ENCODE measurements around the gene ARHGEF11.
"Not testable (repeated sequence)": the region's sequence is repeated elsewhere in the genome, so short reads cannot be mapped to it uniquely, and the experiment has no call there.

ARHGEF11 gene

DNA sequence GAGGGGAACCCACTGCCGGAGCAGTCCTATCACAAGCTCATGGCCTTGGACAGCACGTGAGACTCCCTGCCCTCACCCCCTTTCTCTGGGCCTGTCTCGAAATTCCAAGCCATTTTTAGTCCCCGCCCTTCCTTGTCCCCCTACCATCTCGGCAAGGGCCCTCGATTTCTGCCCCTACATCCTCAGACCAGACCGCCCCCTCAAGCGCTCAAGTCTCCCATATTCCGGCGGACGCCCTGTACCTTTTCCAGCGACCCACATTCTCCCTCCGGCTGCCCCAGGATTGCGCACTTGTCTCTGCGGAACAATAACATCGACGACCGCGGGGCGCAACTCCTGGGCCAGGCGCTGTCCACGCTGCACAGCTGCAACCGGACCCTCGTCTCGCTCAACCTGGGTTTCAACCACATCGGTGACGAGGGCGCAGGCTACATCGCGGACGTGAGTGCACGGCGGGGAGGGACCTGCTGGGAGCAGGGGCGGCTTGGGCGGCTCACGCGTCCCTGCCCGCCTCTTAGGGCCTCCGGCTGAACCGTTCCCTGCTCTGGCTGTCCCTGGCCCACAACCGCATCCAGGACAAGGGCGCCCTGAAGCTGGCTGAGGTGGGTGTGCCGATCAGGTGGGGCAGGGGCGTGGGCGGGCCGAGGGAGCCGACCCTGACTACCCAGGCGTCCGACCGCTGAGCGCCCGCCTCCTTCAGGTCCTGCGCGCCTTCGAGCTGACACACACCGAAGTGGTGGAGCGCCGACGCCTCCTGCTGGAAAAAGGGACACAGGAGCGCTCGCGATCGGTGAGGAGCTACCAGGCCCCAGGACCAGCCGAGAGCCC is 118.1 kb downstream of the ARHGEF11 start:
- peak; percentile 61 for DNase-seq

DNA sequence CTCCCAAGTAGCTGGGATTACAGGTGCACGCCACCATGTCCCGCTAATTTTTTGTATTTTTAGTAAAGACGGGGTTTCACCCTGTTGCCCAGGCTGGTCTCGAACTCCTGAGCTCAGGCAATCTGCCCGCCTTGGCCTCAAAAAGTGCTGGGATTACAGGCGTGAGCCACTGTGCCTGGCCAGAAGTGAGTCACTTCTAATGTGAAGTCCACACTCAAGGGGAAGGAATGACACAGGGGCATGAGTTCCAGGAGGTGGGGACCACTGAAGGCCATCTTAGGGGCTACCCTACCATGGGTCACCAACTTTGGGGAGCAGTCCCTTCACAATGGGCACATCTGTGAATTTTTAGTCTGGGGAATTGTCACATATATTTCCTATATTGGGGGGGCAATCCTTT is 118.8 kb downstream of the ARHGEF11 start:
- DNase-seq: not testable (repeated sequence)

DNA sequence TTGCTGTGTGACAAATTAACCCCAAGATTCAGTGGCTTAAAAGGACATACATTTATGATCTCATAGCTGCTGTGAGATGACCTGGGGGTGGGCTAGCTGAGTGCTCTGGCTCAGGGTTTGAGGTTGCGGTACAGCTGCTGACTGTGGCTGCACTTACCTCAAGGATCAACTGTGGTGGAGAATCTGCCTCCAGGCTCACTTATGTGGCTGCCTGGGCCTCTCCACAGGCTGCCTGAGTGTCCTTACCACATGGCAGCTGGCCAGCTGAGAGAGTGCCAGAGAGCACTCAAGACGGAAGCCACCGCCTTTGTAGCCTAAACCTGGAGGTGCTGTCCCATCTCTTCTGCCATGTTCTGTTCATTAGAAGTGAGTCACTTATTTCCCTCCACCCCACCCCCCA is 119.4 kb downstream of the ARHGEF11 start:
- no peak for DNase-seq

DNA sequence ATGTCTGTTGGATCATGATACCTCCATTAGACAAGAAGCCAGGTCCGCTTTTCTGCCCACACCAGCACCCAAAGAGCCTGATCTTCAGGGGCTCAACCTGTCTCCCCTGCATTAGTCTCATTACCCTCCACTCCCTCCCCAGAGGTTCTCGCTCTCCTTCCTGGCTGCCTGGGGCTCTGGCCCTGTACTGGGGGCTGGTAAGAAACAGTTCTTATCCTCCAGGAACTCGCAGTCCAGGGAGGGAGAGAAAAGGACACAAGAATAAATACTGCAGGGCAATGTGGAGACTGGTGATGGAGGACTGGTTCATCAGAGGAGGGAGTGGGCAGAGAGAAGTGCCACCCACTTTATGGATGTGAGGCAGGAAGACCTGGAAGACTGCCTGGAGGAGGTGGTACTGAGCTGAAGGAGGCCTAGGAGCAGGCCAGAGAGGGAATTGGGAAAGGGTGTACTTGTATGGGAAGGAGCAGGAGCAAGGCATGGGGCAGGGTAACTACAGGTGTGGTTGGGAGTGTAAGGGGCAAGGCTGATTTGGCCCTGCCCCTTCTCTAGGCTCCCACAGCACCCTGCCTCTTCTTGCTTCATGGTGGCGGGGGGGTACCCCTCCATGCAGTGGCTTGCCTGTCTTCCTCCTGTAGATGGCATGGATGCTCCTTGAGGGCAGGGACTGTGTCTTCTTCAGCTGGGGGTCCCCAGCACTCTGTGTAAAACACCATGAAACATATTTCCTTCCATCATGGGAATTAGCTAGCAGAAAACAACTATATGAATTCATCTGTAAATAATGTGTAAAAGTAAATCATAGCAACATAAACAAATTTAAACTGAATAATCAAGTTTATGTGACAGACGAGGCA is 120.2 kb downstream of the ARHGEF11 start:
- DNase-seq: no peak

DNA sequence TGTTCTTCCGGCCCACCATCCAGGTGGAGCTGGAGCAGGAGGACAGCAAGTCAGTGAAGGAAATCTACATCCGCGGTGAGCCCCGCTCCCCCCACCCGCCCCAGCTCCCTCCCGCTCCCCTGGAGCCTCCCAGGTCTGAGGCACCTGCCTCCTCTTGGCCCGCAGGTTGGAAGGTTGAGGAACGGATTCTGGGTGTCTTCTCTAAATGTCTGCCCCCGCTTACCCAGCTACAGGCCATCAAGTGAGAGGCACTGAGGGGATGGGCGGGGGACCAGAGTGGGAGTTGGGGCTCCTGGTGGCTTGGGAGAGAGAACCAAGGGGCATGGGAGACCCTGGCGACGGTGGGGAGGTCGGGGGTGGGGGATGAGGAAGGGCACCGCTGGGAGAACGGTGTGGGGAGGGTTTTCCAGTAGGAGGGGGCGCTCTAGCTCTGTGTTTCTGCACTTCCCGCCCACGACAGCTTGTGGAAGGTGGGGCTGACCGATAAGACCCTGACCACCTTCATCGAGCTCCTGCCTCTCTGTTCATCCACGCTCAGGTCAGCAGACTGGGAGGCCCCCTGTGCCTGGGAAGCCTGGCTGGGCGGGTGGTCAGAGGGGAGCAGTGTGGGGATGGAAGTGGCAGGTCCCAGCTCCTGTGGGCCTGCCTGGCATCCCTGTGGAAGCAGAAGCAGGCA is 120.9 kb downstream of the ARHGEF11 start:
- DNase-seq: no peak

DNA sequence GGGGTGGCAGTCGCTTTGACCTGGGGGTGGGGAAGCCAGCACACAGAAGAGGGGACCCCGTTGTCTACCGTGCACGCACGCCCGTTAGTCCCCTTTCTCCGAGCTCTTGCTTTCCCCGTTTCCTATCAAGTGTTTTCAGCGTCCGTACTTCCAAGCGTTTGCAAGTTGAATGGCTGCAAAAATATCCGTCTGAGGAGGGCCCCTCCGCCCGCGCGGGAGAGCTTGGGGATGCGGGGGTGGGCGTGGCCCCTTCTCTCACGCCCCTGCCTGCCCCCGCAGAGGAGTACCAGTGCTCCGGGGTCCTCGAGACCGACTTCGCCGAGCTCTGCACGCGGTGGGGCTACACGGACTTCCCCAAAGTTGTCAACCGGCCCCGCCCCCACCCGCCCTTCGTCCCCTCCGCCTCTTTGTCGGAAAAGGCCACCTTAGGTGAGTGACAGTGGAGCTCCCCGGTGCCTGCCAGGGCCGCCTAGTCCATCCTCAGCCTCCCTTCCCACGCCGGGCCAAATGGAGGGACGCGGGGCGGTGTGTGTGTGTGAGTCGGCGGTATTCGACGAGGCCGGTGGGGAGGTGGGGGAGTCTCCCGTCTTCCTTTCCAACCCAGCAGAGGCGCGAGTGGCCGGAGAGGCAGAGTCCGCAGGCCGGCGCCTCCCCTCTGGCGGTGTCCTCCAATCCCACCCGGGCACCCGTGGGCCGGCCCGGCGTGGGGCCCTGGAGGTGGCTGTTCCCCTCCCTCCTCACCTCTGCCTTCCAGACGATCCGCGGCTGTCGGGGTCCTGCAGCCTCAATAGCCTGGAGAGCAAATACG is 121.7 kb downstream of the ARHGEF11 start:
- DNase-seq: no peak

DNA sequence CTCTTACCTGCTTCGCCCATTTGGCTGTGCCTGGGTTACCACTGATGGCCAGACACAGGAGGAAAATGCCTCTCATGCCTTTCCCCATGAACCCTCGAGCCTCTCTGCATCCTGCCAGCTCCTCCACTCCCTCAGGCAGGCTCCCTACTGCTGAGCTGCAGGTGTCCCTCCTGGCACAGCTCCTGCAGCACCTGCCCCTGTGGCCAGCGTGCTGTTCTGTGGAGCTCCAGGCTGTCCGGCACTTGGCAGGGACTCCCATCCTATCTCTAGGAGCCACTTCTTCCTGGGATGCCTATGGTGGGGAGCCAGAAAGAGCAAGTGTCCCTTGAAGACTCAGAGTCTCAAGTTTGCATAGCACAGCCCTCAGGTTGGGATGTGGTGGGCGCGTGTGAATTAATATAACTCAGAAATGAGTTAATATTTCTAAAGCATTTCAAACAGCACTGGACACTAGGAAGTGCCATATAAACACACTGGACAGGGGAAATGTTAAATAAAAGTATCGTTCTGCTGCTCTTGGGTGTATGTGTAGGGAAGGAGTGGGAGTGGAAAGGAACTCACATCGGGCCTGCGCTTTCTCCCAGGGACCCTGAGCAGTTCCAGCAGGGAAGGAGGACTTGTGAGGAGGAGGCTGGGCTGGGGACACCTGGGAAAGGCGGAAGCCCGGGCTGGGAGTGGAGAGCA is 122.4 kb downstream of the ARHGEF11 start:
- no peak for DNase-seq

DNA sequence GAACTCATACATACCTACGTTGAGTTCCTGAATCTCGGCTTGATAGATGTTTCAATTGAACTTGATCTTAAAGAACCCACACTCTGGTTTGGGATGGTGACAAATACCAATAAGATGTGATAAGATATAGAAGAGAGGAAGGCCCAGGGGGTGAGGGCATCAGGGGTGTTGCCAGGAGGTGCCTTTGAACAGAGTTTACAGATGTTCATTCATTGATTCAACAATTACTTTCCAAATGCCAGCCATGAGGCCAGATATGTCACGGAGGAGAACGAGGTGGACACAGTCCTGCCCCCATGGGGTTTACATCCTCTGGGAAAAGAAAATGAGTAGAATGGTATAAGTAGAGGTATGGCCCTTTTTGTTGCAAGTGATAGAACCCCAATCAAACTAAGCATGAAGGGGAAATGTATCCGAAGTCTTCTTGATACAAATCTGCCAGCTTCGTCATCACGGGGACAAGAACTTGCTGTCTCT is 124.5 kb downstream of the ARHGEF11 start:
- no peak for DNase-seq

DNA sequence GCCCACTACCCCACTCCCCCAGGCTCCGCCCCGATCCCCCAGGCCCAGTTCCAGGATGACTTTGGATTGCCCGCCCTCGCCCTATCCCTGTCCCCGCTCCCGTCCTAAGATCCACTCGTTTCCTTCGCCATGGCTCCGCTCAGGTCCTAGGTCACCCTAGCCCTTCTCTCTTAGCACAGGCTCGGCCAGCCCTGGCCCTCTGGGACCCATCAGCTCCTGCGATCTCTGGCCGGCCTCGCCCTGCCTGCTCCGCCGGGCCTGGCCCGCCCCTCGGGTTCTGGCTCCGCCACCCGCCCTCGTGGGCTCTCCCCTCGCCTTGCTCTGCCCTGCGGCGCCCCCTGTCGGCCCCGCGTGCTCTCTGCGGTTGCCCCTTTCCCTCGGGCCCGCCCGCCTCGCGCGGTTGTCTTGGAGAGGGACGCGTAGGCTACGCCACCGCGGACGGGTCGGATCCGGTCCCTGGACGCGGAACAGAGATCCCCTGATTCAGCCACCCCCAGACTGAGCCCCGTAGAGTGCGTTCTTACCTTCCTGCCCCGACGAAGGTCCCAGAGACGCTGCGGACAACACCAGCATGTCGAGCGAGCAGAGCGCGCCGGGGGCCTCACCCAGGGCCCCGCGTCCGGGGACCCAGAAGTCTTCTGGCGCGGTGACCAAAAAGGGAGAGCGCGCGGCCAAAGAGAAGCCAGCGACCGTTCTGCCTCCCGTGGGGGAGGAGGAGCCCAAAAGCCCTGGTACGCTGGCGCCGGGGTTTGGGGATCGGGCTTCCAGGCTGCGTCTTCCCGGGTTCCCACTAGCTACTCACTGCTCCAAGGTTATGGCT is 125.1 kb downstream of the ARHGEF11 start, which contains the start of gene LRRC71:
TSS of gene LRRC71 (plus strand) at position 400 of the 820 bp plus-strand sequence. CDS start at position 572, 172 bp downstream.
- DNase-seq: peak; percentile 53

DNA sequence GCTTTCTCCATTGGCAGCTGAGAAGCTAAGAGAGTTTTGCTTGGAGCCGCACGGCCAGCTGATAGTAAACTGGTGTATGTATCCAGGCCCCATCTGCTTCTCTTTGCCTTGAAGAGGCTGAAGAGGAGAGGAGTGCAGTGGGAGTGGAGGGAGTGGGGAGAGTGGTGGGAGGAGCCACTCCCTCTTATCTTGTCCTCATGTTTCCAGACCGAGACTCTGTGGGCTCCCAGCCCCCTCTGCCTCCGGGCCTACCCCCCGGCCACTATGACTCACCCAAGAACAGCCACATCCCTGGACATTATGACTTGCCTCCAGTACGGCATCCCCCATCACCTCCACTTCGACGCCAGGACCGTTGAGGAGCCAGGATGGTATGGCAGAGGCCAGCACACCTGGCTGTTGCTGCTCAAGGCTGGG is 131.1 kb downstream of the ARHGEF11 start:
- DNase-seq: no peak

DNA sequence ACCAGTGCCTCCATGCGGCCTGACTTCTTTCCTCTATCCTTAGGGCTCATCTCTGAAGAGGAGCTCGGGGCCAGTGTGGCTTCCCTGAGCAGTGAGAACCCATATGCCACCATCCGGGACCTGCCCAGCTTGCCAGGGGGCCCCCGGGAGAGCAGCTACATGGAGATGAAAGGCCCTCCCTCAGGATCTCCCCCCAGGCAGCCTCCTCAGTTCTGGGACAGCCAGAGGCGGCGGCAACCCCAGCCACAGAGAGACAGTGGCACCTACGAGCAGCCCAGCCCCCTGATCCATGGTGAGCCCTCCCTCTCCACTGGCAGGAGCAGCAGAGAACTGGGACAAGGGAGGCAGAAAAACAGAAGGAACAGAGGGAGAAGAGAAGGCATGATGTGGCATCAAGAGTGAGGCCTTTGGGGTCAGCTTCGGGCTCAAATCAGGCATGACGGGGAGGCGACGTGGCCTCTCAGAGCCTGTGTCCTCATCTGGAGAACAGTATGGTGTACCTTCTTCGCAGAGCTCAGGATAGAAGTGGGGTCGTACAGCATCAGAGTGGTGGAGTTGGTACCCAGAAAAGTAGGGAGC is 131.6 kb downstream of the ARHGEF11 start:
- DNase-seq: no peak

DNA sequence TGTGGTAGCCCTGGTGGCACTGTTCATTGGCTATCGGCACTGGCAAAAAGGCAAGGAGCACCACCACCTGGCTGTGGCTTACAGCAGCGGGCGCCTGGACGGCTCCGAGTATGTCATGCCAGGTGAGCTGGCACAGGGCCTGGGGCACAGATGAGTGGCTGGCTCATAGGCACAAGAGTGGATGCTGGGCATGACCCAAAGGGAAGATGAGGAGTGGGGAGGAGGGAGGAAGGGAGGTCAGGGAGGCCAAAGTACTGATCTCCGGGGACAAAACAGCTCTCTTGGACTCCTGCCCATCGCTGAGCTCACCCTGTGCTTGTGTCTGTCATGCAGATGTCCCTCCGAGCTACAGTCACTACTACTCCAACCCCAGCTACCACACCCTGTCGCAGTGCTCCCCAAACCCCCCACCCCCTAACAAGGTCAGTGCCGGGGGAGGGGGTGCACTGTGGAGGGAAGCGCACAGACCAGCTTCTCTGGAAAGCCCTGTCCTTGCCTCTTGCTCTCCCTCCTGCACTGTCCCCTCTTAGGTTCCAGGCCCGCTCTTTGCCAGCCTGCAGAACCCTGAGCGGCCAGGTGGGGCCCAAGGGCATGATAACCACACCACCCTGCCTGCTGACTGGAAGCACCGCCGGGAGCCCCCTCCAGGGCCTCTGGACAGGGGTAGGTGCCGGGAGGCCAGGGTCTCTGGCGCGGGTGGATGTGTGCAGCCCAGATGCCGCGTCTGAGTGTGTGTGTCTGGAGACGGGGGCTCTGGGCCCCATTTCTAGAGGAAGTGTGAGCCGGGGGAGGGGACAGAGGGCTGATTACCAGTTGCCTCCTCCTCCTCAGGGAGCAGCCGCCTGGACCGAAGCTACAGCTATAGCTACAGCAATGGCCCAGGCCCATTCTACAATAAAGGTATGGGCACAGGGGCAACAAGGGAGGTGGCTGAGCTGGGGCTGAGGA is 132.4 kb downstream of the ARHGEF11 start:
- no peak for DNase-seq

DNA sequence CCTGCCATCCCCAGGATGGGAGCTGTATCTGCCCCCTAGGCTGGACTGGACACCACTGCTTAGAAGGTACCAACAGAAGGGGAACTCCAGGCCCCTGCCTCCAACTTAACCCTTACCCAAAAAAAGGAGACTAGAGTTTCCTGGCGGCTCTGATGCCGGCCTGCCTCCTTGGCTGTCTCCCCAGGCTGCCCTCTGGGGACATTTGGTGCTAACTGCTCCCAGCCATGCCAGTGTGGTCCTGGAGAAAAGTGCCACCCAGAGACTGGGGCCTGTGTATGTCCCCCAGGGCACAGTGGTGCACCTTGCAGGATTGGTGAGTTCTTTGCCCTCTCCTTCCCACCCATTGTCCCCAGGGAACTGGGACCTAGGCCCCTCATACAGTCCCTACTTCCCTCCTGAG is 133.2 kb downstream of the ARHGEF11 start:
- no peak for DNase-seq

DNA sequence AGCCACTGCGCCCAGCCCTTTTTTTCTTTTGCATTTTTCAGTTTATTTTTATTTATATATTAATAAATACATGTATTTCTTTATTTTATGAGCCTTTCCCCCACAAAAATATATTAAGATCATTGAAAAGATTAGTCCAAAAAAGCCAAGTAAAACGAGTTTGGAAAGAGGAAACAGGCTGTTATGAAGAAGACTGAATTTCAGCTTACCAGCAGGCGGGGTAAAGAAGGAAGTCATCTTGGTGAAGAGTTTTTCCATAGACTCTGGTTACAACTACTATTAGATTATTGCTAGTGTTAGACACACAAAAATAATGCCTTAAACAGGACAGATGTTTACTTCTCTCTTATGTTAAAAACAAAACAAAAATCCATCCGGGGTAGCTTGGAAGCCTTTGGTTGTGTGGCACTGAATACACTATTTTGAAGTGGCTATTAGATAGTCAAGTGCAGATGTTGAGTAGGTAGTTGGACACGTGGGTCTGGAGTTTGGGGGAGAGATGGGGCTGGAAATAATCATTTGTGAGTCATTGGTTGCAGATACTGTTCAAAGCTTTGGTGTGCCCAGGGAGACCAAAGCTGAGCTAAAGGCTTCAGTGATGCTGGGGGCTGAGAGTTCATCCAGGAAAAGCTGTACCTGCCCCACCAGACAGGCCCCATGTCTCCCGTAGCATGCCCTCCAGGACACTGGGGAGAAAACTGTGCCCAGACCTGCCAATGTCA is 133.8 kb downstream of the ARHGEF11 start:
- DNase-seq: no peak

DNA sequence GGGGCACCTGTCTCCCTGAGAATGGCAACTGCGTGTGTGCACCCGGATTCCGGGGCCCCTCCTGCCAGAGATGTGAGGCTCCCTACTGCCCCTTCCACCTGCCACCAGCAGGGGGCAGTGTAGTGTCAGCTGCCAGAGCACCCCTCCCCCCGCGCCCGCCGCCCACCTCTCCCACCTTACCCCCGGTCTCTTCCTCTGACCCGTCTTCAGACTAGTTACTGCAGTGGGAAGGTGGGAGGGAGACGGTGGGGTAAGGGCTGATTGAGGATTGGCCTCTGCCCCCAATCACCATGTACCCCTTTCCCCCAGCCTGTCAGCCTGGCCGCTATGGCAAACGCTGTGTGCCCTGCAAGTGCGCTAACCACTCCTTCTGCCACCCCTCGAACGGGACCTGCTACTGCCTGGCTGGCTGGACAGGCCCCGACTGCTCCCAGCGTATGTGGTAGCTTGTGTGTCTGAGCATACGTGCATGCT is 135.2 kb downstream of the ARHGEF11 start:
- peak; percentile 55 for DNase-seq

DNA sequence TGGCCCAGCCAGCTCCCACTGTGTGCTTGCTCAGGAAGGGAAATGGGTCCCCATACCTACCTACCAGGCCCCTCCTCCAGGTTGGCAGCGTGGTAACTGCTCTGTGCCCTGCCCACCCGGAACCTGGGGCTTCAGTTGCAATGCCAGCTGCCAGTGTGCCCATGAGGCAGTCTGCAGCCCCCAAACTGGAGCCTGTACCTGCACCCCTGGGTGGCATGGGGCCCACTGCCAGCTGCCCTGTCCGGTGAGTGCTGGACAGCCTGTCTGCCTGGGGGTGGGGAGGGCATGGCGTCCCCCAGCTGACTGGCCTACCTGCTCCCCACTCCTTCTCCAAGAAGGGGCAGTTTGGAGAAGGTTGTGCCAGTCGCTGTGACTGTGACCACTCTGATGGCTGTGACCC is 135.9 kb downstream of the ARHGEF11 start:
- no peak for DNase-seq

DNA sequence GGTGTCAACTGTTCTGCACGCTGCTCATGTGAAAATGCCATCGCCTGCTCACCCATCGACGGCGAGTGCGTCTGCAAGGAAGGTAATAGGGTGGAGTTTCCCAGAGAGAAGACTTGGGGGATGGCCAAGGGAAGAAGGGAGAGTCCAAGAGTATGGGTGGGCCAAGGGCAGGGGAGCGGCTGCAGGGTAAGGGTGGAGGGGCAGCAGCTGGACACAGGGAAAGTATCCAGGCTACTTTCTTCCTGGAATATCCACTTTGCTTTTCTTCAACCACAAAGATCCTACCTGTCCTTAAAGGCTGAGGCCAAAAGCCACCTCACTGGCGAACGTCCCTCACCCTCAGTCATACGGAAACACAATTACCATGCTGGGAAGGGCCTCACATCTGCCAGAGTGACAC is 136.6 kb downstream of the ARHGEF11 start:
- DNase-seq: no peak

DNA sequence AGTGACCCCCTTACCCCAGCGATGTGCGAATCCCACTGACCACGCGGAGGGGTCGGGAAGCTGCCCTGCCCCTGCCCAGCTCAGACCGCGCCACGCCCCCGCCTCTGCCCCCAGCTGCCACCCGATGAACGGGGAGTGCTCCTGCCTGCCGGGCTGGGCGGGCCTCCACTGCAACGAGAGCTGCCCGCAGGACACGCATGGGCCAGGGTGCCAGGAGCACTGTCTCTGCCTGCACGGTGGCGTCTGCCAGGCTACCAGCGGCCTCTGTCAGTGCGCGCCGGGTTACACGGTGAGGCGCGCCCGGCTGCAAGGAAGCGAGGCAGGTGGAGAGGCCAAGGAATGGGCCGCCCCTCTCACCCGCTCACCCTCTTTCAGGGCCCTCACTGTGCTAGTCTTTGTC is 137.0 kb downstream of the ARHGEF11 start:
- no peak for DNase-seq

All from CD4-positive, alpha-beta T cell treated with Interleukin-10 for 1 hour (primary cell).